Stimulated activated CD8-positive, alpha-beta memory T cell treated with anti-CD3 and anti-CD28 coated beads, Interleukin-12 subunit alpha, Interleukin-12 subunit beta, amount 100 ng/mL, for 24 hours (primary cell): Measurements from ENCODE around the gene UBE2M.
"Not testable (repeated sequence)": the region's sequence is repeated elsewhere in the genome, so short reads cannot be mapped to it uniquely, and the experiment has no call there.

Experiments used
- DNase-seq: peaks from one replicate; pipeline ENCODE4 v3.0.0-alpha.2; 2020; ENCODE audit errors: extremely low read depth

UBE2M gene

DNA sequence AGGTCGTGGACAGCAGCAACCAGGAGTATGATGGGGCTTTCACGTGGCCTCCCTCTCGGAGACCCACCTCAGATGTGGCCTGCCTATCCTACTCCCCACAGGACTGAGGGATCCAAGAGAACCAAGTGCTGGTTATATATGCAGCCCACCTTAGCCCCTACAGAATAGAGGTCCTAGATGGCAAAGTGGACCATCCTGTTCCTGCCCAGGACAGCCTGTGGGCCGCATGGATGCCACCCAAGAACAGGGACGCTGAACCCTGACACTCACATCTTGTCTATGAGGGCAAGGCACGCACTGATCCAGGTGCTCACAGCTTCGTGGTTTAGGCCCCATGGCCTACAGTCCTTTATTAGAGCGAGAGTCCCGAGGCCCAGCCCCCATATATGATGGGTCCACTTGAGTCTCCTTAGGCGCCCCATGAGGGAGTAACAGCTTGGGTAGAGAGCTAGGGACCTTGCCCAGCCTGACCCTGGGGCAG is 45.2 kb downstream of the UBE2M start:
- DNase-seq: no peak

DNA sequence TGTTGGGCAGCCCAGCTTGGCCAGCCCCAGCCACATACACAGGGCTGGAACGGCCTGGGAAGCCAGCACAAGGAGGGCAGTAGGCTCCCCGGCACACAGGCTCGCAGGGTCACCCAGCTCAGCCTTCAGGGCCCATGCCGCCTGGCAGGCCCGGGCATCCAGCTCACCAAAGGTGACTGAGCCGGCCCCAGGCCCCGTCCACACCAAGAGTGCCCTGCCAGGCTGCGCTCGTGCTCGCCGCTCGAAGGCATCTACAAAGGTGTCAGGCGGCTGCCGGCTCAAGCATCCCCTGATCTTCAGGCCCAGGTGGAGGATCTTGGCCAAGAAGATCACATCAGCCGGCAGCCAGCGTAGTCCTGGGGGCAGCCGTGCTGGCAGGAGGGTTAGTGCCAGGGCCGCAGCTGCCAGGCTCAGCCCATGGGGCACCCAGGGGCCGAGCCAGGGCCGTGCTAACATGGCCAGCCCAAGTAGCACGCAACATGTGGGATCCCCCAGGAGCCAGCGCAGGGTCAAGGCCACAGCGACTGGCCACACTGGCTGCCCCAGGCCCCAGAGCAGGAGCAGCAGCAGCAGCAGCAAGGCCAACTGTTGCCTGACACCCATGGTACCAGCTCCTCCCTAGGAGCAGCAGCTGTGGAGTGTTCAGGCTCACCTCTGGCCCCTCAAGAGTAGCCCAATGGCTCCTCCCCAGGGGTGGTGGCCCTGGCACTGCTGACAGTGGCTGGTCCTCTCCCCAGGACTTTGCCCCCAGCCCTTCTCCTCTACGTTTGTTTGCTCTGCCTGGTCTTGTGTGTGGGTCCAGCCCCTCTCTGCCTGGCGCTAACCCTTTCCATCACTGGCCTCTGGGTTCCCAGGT is 46.8 kb downstream of the UBE2M start, which contains the start of gene SLC27A5:
Gene SLC27A5, minus strand, starts transcription at position 640 of the 856 bp plus-strand sequence. Its CDS starts 37 bp downstream, at position 603.
- no peak for DNase-seq

DNA sequence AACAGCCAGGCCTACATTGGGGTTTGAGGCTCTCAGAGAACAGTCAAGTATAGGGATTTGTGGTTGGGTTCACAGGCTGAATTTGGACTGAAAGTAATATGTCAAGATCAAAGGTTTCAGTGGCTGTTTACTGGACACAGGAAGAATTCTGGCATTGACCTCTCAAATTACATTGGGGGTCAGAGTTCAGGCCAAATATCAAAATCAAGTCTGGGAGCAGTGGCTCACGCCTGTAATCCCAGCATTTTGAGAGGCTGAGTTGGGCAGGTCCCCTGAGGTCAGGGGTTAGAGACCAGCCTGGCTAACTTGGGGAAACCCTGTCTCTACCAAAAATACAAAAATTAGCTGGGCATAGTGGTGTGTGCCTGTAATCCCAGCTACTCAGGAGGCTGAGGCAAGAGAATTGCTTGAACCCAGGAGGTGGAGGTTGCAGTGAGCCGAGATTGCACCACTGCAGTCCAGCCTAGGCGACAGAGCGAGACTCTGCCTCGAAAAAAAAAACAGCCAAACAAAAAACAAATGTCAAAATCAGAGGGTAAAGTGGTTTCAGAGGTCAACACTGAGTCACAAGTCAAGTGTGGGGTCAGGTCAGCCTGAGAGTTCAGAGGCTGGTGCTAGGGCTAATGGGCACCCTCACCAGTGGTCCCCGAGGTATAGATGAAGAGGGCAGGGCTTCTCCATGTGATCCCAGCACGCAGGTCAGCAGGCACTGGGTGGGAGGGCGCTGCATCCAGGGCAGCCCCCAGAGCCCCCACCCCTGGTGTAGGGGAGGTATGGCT is 48.1 kb downstream of the UBE2M start:
- DNase-seq: no peak

DNA sequence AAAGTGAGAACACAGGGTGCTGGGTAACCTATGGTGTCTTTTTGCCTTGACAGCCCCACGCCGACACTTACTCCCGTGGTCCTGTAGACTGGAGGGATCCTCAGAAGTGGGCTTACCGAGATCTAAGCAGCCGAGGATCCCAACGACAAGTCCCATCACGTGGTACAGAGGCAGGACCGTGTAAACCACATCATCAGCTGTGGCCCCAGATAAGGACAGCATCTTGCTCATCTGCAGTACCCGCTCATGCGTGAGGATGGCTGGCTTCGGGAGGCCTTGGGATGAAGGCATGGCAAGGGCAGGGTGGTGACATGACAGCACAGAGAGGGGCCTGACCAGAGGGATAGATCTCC is 48.7 kb downstream of the UBE2M start:
- DNase-seq: no peak

DNA sequence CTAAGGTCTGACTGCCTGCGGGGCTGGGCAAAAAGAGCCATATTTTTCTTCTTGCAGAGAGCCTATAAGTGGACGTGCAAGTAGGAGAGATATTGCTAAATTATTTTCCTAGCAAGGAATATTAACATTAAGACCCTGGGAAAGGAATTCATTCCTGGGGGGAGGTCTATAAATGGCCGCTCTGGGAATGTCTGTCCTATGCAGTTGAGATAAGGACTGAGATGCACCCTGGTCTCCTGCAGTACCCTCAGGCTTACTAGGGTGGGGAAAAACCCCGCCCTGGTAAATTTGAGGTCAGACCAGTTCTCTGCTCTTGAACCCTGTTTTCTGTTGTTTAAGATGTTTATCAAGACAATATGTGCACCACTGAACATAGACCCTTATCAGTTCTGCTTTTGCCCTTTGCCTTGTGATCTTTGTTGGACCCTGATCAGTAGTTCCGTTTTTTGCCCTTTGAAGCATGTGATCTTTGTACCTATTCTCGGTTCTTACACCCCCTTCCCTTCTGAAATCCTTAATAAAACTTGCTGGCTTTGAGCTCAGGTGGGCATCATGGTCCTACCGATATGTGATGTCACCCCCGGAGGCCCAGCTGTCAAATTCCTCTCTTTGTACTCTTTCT is 50.7 kb downstream of the UBE2M start:
- DNase-seq: not testable (repeated sequence)
